ENCODE results near the gene SSTR4.

SSTR4 gene

GRCh38 chr20:23046431-23046830, 11.3 kb downstream of the SSTR4 start:
- no peak for DNase-seq

DNA sequence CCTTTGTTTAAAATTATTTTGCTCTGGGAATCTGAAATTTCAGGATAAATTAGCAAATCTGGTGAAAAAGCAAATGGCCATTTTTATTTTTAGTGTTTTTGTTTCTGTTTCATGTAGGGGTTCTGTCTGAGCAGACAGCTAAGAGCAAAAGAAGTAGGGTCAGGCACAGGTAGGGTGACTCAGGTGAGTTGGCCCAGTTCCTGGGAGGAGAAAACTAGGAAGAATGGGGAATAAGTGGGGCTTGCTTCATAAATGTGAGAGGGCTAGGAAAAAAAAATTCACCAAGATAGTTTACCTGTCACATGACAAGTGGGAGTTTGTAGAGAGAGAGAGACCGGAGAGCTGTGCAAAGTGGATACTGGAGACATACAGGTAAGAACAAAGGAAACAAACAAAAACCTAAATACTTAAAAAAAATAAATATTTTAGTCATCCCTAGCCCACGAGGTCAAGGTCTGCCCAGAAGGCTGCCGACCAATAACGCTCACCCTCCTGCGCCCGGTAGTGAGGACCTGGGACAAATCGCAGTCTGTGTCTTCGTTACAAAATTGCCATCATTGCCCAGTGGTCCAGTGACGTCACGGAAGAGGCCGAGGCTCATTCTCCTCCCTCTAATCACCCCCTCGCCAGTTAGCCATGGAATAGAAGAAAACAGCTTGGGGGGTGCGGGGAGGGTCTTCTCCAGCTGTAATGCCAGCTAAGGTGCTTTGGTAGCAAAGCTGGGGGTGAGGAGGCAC, 12.1 kb downstream of the SSTR4 start:
- DNase-seq: no peak

- peak in 1 of 5 experiments; percentile 27 for DNase-seq
Observed at GRCh38 chr20:23047738-23048214, 12.7 kb downstream of the SSTR4 start.

DNA sequence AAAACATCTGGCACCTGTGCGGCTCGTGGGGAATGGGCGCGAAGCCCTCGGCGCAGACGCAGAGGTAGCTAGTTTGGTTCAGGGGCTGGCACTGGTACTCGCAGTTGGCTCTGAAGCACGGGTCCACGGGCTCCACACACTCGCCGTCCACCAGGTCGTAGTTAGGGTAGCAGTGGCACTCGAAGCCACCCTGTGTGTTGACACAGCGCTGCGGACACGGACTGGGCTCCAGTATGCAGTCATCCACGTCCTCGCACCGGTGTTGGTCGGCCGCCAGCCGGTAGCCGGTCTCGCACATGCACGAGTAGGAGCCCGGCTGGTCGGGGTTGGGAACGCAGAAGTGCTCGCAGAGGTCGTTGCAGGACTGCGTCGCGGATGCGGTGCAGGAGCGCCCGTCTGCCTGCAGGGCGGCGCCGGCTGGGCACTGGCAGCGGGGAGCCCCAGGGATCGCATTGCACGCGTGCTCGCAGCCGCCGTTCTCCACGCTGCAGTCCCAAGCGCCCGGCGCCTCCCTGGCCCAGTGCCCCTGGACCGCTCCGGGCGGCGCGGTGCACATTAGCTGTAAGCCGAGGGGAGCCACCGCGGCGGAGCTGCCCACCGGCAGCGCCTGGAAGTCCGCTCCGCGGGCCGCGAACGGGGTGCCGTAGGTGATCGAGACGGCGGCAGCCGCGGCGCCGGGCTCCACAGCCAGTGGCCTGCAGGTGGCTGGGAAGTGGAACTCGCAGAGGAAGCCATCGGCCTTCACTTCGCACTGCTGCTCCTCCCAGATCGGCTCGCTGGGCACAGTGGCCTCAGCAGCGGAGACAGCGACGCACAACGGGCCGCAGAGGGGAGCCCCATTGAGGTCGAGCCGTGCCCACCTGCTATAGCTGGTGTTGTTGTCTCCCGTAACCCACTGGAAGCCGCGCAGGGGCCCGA, 13.4 kb downstream of the SSTR4 start:
- DNase-seq: peak in 1 of 5 experiments; percentile 64

- peak in 1 of 5 experiments; percentile 51 for DNase-seq
Observed at GRCh38 chr20:23049201-23050075, 14.3 kb downstream of the SSTR4 start, which contains the start of gene THBD. Gene THBD (minus strand): TSS chr20:23049672. CDS start chr20:23049504, 168 bp downstream.

DNA sequence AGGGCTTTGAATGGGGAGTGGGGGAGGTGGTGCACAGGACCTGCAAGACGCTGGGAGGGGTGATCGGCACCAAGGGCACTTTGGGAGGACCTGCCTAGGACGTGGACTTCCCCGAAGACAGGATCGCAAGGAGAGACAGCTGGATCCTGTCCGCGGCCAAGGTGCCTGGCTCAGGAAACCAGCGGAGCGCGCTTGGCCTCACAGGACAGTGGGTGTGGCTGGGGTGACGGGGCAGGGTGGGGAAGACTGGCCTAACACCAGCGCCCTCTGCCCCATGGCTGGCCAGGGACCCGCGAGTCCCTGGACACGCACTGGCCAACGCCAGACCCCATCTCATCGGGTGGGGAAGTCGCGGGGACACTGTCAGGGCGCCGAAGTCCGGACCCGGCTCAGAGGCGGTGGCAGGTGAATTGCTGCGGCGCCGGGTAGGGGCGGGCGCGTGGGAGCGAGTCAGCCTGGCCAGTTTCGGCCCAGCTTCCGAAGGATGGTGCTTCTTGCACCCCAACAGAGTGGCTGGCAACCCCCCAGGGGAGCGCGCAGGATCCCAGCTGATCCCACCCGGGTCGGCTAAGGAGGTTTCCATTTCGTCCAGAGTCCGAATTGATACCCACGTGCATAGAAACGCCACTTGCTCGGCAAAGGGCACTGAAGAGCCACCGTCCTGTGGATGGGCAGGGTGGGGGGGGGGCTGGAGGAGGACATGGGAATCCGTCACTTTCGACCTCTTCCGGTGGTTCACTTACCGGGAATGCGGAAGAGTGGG, 15.1 kb downstream of the SSTR4 start:
- no peak for DNase-seq

DNA sequence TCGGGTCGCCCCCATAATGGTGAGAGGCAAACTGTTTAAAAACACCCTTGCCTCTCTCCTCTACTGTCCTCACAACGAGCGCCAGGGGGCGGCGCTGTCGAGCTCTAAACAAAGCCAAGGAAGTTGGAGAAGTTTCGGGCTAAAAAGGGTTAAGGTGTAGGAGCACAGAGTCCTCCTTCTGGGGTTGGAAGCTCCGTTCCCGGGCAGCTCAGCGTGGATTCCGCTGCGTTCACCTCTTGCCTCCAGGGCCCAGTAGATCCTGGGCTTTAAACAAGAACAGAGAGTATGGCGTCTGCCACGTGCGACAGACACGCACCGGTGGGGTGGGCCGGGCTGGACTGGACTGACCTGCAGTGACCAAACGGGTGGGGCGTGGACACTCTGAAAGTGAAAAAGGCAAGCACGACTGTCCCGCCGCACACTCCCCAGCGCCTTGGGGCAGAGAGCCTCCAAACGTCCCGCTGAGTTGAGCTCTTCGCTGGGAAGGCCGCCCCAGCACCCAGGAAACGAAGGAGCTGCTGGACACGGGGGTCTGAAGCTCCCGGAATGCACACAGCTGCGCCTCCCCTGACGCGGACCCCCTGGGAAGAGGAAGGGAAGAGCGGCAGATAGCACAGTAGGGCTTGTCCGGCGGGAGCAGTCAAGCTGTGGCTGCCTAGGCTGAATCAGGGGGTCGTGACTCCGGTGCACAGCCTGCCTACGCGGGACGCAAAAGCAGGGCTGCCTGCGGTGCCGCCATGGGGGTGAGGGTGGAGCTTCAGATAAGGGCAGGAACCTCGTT, 15.9 kb downstream of the SSTR4 start:
- peak in 1 of 5 experiments; percentile 34 for DNase-seq

DNA sequence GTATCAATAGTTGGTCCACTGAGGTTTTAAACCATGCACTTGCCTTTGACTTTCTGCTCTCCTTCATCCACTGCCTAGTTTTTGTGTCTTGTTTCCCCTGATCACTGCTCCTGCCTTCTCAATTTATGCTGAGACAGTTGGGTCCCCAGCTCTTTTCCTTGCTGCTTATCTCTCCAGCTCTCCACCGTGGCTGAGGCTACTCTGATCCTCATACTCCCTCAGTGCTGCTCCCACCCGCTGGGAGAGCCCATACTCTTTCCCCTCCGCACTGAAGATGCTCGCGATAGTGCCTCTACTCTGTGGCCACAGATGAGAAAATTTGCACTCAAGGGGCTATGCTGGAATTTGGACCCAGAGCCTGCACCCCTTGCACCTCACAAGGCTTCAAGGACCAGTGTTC, 17.8 kb downstream of the SSTR4 start:
- no peak for DNase-seq

GRCh38 chr20:23058240-23058639, 23.1 kb downstream of the SSTR4 start:
- no peak for DNase-seq

- DNase-seq: no peak
Observed at GRCh38 chr20:23059001-23059400, 23.9 kb downstream of the SSTR4 start.

DNA sequence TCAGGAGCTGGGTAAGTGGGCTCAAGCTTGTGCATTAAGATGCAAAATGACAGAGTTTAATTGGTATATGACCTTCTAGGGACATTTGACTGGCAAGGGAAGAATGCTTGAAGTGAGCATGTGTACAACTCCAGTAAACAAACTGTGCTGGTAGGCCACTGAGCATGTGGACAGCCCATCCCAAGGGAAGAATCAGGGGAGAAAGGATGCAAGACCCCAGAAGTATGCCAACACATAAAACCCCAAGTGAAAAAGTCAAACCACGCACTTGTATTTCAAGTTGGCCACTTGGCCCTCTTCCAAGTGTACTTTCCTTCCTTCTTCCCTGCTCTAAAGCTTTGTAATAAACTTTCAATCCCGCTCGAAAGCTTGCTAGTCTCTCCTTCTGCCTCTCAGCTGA, 24.7 kb downstream of the SSTR4 start:
- DNase-seq: no peak

- no peak for DNase-seq
Observed at GRCh38 chr20:23060629-23061028, 25.5 kb downstream of the SSTR4 start.

DNA sequence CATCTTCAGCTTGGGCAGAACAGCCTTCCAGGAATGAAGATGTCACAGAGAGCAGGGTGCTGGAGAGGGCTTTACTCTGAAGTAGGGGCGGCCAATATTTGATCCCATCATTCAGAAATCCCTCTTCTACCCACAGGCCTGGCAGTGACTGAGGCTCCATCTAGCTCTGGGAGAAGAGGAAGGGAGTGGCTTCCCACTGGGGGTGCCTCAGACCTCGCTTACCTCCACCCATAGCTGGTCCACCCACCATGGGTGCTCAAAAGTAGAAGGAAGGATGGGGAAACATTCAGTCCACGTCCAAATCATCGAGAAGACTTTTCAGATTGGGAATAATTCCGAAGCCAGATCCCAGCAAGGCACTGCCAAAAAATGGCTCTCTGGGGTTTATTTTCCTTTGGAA, 26.1 kb downstream of the SSTR4 start:
- DNase-seq: no peak

DNA sequence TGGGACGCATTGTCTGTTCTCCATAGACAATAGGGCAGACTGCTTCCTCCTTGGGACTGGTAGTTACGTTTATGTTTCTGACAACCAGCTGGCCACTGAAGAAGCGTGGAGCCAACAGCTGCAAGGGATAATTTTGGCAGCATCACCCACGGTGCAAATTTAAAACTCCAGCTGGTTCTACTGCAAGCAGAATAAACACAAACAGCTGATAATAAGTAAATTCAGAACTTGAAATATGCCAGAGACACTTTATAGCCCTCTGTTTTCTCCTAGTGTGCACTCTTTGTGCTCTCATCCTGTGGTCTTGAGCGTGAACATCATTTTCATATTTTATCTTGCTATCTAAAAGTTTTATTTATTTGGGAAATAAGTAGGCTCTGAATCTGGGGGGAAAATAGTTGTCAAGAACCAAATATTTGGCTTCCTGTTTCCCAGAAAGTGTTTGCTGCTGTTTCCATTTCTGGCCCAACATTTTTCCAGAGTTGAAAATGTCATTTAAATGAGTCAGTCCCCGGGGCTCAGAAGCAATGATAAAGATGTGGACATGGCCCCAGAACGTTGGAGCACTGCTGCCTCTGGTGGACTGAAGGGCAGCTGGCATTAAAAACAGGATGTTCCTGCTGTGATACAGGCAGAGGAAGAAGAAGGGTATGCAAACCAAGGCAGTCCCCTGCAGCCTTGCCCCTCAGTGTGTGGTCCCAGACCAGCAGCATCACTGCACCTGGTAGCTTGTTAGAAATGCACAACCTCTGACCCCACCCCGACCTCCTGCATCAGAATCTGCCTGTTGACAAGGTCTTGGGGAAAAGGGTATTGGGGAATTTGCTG, 26.8 kb downstream of the SSTR4 start:
- no peak for DNase-seq

GRCh38 chr20:23062632-23063031, 27.5 kb downstream of the SSTR4 start:
- DNase-seq: no peak

GRCh38 chr20:23063168-23063567, 28.1 kb downstream of the SSTR4 start:
- no peak for DNase-seq

DNA sequence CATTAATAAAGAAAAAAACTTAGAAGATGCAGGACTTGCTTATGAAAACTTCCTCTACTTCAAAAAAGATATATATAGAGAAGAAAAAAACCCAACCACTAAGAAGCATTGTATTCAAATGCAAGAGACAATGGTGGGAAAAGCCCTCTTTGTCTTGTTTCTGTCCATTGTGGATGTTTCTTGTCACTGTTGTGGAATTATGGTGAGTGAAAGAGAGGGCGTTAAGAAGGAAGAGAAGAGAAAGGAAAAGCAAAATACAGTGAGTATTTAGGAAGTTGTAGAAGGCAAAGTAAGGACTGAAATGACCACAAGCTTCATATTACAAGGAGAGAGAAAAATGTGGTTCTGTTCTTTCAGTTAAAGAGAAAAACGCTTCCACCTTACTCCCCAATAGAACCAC, 28.5 kb downstream of the SSTR4 start:
- DNase-seq: no peak

GRCh38 chr20:23065266-23066201, 30.4 kb downstream of the SSTR4 start:
- DNase-seq: no peak

DNA sequence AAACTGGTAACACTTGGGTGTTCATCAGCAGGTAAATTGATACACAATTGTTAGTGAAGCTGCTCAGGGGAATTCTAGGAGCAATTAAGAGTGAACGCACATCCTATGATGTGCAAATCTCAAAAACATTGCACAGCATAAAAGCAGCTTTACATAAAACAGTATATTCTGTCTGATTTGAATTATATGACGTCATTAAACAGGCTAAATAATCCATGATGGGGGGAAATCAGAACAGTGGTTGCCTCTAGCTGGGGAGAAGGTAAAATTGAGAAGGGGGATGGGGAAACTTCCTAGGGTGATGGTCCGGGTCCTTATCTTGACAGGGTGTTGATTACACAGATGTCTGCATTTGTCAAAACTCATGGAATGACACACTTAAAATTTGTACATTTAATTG, 31.7 kb downstream of the SSTR4 start:
- no peak for DNase-seq

Measured in T-helper 2 cell (primary cell).